Retinal pigment epithelial cell (primary cell): Measurements from ENCODE around the gene ZNF764.
A peak's percentile ranks its signal among the peaks of the same experiment; 100 is the strongest.
"Not testable (repeated sequence)": the region's sequence is repeated elsewhere in the genome, so short reads cannot be mapped to it uniquely, and the experiment has no call there.

Source experiments
- DNase-seq: peaks from one replicate; pipeline ENCODE4 v3.0.0-alpha.2; 2010; ENCODE audit warnings: low read depth
- H3K4me3 ChIP-seq: 2 replicates; pipeline ENCODE4 v1.5.1; 2011; ENCODE audit warnings: mild to moderate bottlenecking, low read length, control low read depth, moderate library complexity
- TF ChIP-seq, protein P1 (sequence below): conservative IDR thresholded peaks from 2 replicates; pipeline ENCODE4 v1.5.1; 2011; ENCODE audit warnings: low read depth, low read length, control low read depth, inconsistent platforms

ZNF764 gene

GRCh38 chr16:30601966-30602365 lies 43.8 kb upstream of the ZNF764 start:
- H3K4me3 ChIP-seq, result no peak overlapping the region
- TF ChIP-seq, protein P1, sequence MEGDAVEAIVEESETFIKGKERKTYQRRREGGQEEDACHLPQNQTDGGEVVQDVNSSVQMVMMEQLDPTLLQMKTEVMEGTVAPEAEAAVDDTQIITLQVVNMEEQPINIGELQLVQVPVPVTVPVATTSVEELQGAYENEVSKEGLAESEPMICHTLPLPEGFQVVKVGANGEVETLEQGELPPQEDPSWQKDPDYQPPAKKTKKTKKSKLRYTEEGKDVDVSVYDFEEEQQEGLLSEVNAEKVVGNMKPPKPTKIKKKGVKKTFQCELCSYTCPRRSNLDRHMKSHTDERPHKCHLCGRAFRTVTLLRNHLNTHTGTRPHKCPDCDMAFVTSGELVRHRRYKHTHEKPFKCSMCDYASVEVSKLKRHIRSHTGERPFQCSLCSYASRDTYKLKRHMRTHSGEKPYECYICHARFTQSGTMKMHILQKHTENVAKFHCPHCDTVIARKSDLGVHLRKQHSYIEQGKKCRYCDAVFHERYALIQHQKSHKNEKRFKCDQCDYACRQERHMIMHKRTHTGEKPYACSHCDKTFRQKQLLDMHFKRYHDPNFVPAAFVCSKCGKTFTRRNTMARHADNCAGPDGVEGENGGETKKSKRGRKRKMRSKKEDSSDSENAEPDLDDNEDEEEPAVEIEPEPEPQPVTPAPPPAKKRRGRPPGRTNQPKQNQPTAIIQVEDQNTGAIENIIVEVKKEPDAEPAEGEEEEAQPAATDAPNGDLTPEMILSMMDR, result no peak
- no peak for DNase-seq

- TF ChIP-seq, protein P1, result no peak
- no peak for DNase-seq
- no peak overlapping the region for H3K4me3 ChIP-seq
These were observed 42.8 kb upstream of the ZNF764 start for GRCh38 chr16:30600929-30601328.

- no peak for DNase-seq
- no peak overlapping the region for H3K4me3 ChIP-seq
- TF ChIP-seq, protein P1, result no peak
These were observed 42.0 kb upstream of the ZNF764 start for GRCh38 chr16:30600215-30600614.

DNA sequence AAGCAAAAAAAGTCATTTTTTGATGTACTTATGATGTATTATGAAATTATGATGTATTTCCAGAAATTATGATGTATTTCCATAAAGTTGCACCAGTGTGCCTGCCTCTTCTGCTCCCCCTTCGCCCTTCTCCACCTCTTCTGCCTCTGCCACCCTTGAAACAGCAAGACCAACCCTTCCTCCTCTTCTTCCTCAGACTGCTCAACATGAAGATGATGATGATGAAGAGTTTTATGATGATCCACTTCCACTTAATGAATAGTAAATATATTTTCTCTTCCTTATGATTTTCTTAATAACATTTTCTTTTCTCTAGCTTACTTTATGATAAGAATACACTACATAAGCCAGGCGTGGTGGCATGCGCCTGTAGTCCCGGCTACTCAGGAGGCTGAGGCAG lies 34.7 kb upstream of the ZNF764 start:
- TF ChIP-seq, protein P1, result no peak
- no peak for DNase-seq
- H3K4me3 ChIP-seq, result no peak overlapping the region

DNA sequence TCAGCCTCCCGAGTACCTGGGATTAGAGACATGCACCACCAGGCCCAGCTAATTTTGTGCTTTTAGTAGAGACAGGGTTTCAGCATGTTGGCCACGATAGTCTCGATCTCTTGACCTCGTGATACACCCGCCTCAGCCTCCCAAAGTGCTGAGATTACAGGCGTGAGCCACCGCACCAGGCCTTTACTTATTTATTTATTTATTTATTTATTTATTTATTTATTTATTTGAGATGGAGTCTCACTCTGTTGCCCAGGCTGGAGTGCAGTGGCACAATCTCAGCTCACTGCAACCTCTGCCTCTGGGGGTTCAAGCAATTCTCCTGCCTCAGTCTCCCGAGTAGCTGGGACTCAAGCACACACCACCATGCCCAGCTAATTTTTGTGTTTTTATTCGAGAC lies 32.7 kb upstream of the ZNF764 start:
- not testable (repeated sequence) for DNase-seq

GRCh38 chr16:30589582-30589981 lies 31.4 kb upstream of the ZNF764 start:
- not testable (repeated sequence) for DNase-seq, H3K4me3 ChIP-seq

More for the DNA sequence above, 32.7 kb upstream of the ZNF764 start:
- H3K4me3 ChIP-seq, result not testable (repeated sequence)

DNA sequence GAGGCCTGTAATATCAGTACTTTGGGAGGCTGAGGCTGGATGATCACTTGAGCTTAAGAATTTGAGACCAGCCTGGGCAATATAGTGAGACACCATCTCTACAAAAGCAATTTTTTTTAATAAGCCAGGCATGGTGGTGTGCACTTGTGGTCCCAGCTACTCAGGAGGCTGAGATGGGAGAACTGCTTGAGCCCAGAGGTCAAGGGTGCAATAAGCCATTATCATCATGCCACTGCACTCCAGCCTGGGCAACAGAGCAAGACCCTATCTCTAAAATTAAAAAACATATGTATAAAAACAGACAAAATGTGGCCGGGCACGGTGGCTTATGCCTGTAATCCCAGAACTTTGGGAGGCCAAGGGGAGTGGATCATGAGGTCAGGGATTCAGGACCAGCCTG lies 30.5 kb upstream of the ZNF764 start:
- no peak overlapping the region for H3K4me3 ChIP-seq
- TF ChIP-seq, protein P1, result no peak
- DNase-seq, result no peak

- H3K4me3 ChIP-seq, result peak within 1 kb of the TSS; percentile 57
- TF ChIP-seq, protein P1, result no peak
- peak; percentile 98 for DNase-seq
These were observed 27.4 kb upstream of the ZNF764 start, which contains the start of gene ZNF785 for GRCh38 chr16:30585400-30586191. Gene ZNF785 (minus strand): TSS chr16:30585697. CDS start chr16:30585611, 86 bp downstream.
